Stimulated activated CD4-positive, alpha-beta T cell treated with anti-CD3 and anti-CD28 coated beads, Interleukin-15, amount 100 ng/mL, for 48 hours (primary cell): ENCODE results near the gene CORO2B.
"Not testable (repeated sequence)": the region's sequence is repeated elsewhere in the genome, so short reads cannot be mapped to it uniquely, and the experiment has no call there.

Experiments used
- DNase-seq, 2 donors: peaks; one replicate each; pipeline ENCODE4 v3.0.0-alpha.2; 2020; ENCODE audit warnings: low read depth in 2 of 2

The CORO2B gene

DNA sequence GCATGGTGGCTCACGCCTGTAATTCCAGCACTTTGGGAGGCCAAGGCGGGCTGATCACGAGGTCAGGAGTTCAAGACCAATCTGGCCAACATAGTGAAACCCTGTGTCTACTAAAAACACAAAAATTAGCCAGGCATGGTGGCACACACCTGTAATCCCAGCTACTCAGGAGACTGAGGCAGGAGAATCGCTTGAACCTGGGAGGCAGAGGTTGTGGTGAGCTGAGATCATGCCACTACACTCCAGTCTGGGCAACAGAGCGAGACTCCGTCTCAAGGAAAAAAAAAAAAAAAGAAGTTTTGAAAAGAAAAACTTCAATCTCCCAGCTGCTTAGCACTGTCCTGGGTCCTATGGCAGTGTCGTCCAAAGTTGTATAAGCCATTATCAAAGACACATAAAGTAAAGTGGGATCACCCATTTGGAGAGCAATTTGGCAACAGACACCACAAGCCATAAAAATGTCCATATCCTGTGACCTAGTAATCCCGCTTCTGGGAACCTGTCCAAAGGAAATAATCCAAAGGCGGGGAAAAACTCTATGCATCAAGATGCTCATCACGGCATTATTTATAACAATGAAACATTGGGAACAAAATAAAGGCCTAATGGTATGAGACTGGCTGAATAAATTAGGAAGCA, 26.2 kb downstream of the CORO2B start:
- DNase-seq: not testable (repeated sequence)

DNA sequence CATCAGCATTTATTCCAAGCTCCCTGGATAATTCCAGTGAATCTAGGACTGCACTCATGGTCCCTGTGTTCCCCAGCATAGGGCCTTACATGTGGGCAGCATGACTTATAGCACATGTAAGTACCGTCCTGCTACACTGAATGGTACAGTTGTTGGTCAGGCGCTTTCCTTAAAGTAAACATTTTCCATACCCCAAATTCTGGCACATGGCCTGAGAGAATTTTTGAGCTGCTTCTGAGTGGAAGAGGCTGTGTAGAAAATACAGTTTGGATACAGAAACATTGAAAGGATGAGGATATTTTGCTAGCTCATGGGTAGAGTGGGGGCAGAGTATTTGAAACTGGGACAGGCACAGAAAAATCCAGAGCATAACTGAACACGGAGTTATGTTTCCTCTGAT, 27.6 kb downstream of the CORO2B start:
- no peak for DNase-seq

DNA sequence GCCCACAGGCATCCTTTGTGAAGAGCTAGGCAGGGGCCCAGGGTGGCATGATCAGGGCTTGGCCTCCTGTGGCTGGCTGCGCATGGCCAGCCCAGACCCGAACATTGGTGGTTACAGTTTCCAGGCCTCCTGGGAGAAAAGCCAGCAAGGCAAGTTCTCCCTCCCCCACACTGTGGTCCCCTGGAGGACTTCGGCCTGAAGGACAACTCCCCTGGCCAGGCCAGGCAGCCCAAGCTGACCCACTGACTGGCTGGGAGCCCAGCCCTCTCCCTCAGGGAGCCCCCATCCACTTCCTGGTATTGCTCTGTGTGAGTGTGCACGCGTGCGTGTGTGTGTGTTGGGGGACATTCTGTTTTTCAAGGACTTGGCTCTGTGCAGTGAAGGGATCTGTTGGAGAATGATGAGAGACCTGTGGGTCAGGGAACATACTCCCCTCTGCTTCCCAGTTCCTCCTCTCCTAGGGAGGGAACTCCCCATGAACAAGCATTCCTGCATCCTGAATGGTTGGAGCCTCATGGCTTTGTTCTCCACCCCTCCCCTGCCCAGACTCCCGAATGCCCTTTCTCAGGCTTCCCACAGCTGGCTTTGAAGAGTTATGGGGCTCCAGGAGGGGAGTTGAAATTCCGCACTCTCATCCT, 29.5 kb downstream of the CORO2B start:
- no peak for DNase-seq

DNA sequence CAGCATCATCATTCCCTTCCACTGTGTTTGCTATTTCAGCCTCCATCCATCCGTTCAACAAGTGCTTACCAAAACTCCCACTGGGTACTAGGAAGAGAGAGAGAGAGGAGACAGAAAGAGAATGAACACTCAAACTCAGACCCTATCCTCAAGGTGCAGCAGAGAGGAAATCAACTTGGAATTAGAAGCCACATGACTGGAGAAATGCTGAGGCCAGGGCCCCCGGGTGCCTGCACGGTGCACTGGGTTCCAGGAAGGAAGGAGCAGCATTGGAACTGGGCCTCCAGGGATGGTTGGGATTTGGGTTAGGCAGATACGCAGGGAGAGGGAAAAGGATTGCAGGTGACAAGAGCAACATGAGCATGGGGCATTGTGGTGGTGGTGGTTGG, 30.0 kb downstream of the CORO2B start:
- no peak for DNase-seq

DNA sequence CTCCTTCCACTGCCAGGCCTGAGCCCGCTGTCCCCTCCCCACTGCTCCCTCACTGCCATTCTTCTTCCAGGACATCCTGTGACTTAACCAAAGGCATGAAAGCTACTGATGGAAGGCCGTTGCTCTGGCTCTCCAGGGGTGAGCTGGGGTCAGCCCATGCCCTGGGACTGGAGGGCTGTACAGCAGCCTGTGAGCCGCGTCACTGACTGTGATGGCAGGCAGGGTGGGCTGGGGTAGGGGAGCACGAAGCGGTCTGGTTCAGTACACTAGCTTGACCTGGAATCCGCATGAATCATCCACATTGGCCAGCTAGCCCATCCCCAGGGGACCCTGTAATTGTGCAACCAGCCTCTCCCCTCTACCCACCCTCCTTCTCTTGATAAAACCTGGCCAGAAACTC, 30.8 kb downstream of the CORO2B start:
- DNase-seq: no peak

DNA sequence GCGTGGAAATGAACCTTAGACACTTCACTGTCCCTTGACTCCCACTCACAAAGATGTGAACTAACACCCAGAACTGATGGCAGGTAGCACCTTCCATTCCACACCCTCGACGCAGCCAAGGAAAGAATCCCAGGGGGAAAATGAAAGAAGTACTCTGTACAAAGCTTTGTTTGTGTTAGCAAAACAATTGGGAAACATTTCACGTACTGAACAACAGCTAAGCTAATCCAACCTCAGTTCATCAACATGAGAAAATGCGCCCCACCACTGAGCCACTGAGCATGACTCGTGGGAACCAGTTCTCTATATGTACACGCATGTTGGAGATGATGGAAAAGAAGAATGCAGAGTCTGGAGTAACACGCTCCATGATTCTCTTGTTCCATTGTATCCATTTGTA, 32.0 kb downstream of the CORO2B start:
- DNase-seq: no peak

DNA sequence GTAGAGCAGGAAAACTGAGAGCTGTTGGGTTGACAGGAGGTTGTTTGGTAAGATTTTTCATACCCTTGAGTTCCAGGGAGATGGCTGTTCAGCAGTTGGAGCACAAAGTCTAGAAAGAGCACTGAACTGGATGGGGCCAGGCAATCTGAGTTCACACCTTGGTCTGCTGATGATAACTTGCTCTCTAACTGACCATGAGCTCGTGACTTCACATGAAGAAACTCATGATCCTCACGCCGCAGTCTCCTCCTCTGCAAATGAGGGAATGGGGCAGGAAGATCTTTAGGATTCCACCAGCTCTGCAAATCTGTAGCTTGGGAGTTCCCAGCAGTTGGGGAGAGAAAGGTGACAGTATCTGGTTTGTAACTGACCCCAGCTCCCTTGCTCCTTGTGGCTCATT, 33.7 kb downstream of the CORO2B start:
- DNase-seq: no peak

DNA sequence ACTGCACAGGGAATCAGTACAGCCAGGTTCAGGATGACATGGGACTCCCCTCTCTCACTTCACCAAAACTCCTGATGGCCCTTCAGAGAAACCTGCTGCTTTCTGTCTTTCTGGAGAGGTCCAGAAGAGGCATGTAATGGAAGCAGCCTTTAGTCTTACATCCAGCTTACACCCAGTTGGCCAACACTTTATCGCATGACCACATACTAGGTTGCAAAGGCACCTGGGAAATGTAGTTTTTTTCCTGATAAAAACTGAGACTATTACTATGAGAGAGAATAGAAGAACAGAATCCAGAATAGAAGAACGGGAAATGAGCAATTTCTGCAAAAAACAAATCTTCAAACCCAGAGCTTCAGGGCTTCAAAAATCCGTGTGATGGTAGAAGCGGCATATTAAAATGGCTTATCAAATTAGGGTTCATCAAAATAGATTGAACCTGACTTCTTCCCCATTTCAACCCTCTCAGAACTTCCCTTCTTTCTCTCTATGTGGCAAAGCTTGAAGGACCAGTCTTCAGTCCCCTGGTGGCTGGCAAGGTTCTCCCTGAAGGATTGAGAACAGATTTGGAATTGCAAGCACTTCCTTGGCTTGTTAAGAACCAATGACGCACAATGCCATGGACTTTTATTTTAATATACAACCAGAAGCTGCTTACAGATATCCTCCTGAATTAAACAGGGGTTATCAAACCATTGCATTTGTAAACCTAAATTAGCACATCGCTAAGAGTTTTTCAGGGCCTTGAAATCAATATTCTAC, 34.4 kb downstream of the CORO2B start:
- DNase-seq: no peak

DNA sequence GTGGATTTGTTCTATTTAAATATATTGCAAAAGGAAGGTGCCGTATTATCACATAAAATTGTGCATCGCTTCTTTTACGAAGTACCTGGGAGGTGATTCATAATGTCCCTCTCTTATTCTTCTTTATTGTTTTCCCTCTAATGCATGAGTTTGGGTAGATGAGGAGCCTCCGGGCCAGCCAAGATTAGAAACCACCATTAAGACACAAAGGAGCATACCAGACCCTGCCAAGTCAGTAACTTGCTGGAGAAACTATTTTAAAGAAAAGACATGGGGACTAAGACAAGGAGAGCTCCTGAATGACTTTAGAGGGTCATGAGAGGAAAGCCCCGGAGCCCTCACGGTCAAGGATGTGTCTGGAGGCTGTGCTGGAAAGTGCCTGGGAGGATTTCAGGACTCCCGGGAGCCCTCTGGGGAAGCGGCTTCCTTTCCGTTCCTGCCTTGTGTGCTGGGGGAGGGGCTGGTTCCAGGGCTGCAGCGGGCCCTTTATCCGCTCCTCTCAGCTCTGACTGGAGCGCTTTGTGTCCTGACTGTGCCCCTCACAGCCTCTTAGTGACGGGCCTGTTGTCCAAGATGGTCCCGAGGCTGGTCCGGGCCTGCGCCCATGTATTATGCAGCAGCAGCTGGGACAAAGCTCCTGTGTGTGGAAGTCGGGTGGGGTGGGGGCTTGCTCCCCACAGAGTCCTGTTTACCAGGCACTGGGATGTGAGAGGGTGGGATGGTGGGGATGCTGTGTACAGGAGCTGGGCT, 35.7 kb downstream of the CORO2B start:
- DNase-seq: no peak

DNA sequence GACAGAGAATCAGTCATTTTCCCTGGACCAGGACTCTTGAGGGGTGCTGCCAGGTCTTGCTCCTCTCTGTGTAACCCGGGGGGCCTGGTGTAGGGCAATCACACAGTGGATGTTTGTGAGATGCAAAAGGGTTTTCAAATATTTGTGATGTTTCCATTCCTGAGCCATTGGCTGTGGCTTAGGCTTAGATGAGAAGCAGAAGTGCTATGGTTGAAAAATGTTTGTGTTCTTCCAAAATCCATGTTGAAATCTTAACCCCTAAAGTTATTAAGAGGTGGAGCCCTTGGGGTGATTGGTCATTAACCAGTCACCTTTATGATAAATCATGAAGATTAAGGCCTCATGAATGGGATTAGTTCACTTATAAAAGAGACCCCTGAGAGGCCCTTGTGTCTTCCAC, 36.5 kb downstream of the CORO2B start:
- no peak for DNase-seq

DNA sequence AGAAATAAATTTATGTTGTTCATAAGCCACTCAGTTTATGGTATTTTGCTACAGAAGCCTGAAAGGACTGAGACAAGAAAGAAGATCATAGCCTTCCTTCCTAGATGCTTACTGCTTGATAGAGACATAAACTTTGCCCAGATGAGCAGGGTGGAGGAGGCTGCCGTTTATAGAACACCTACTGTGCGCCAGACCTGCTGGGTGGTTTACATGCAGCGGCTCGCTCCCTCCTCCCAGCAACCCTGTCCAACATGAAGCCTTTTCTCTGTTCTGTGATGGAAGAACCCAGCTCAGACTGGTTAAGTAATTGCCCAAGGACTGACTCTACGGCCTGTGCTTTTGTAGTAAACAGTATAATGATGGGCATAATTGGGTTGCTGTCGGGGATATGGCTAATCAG, 37.0 kb downstream of the CORO2B start:
- DNase-seq: no peak

DNA sequence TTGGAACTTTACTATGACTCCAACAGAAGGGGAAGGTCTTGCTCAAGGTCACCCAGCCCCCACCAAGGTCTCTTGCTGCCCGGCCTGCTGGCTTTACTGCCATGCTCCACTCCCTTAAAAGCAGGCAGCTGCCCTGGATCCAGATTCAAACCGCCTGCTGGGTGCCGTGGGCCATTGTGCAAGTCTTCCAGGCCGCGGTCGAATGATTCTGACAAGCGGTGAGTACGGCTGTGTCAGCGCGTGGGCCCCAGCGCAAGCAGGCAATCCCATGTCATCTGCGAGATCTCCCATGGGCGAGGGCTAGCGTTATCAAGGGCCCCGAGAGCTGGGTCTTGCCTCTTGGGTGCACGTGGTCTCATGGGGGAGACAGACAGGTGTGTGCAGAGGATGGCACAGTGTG, 37.6 kb downstream of the CORO2B start:
- DNase-seq: no peak

DNA sequence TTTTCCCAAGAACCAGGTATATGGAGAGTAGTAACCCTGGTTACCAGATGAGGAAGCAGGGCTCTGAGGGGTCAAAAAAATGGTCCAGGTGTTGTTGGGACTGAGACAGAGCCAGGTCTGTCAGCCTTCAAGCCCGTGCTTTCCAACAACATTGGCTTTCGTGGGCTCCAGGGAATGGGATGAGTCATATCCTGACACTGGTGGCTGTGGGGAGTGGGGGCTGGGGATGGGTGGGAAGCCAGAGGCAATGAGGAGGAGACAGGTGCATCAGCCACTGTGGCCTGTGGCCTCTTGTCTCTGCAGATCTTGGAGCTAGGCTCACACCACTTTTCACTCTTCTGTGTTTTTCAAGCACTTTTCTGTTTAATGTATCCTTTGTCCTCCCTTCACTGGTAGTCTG, 38.2 kb downstream of the CORO2B start:
- no peak for DNase-seq

DNA sequence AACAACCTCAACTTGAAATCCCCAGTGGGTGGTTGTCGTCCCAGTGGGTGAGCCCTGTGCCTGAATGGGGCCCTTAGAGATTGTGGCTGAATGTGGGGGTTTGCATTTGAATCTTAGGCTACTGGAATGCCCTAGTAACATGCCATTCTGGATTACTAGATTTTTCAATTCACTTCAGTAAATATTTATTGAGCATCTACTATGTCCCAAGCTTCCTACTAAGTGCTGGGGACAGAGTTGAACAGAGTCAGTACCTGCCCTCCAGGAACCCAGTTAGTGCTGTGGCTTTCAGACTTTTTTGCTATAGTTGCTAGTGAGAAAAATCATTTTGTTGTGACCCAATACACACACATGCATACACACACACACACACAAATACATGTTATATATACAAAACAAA, 39.0 kb downstream of the CORO2B start:
- no peak for DNase-seq

DNA sequence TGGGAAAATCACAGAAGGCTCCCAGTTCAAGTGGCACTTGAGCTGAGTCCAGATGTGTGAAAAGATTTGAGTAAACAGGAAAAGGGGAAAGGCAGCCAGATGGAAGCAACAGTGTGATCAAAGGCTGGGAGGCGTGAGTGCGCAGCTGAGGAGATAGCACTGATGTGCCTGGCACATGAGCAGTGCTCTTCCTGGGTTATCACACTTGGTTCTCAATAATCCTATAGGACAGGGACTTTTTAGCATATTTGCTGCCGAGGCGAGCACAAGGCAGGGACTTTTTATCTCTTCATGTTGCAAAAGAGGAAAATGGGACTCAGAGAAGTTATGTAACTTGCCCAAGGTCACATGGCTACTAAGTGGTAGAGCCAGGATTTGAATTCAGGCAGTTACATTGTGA, 39.6 kb downstream of the CORO2B start:
- DNase-seq: no peak

DNA sequence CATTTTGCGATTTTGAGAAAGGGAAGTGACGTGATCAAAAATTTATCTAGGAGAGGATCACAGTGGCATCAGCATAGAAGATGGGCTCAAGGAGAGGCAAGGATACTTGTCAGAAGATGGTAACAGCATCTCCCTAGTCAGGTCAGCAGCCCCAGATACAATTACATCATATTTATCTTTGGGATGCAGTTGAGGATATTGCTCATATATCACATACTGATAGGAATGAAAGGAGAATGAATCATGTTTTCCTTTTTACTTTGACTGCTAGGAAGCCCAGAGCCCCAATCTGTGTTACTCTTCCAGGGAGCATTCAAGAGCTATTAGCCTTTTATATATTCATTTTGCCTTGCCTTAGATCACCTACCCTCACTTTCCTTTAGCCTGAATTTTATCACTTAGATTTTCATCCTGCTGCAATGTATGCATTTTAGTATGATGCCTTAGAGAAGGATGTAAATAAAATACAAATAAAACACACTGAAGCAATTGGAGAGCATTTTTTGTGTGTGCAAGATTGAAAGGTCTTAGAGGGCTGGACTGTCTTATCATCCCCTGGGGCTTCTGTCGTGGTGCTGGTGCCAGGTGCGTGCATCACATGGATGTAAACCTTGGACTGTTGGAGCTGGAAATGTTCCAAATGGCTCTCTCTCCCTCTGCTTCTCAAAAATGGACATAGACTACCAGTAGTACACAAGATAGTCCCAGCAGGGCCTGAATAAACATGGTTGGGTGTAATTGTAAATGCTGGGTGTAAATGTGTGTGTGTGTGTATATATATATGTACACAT, 40.3 kb downstream of the CORO2B start:
- DNase-seq: no peak

DNA sequence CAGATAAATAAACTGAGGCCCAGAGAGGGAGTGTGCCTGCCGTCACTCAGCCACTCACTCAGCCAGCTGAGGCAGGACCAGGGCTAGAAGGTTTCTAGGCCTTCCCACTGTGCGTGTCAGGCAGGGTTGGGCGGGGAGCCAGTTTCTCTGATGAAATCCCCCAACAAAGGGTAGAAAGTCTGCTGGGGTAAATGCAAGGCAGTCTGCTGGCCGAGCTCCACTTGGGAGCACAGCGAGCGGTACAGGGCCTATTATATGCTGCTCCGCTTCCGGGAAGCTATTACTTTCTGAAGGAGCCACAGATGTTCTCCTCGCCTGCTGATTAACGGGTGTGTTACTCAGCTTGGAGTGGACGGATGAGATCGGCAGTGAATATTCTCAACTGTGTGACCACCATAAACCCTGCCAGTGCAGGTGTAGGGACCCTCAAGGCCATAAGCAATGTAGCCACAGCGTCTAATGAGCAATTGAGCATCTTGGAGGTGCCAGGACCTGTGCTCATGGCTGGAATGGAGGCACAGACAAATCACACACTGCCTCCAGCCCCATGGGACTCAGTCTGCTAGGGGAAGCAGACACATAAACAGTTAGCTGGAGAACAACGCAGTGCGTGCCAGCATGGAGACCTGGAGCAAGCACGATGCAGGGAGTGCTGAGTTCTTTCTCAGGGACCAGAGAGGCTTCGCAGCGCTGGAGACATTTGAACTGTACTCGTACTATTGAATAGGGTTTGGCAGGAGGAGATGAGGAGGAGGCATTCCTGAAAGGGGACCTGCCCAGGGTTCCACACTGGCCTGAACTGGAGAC, 42.1 kb downstream of the CORO2B start:
- no peak for DNase-seq

DNA sequence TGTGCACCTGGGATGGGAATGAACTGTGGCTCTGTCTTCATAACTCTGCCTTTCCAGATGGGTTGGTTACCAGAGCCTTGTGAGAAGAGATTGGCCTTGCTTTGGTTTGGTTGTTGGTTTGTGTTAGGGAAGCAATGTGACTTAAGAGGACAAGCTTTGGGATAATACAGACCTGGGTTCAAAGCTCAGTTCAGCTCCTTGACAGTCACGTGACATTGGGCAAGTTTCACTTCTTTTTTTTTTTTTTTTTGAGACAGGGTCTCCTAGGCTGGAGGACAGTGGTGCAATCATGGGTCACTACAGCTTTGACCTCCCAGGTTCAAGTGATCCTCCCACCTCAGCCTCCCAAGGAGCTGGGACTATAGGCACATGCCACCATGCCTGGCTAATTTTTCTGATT, 42.7 kb downstream of the CORO2B start:
- no peak for DNase-seq

DNA sequence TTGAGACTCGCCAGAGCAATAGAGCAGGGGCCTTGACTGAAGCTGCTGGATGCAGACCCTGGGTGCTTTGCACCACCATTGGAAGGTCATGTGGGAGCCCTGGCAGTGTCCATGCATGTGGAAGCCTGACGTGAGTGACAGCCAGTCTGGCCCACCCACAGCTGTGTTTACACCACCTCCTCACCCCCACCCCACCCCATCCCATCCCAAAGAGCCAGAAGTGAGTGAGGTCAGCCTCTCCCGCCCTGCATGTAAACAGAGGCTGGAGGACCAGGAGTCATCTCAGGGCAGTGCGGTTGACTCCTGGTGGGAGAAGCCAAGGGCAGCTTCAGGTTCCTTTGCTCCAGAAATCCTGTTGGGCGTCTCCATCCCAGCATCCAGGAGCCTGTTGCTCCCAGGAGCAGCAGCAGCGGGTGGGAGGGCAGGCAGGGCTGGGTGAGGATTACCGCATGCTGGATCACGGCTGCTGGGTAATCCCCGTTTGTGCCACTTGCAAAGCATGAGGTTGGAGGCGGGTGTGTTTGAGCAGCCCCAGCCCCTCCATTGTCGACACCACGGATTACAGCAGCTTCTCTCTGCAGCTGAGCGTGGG, 44.6 kb downstream of the CORO2B start:
- DNase-seq: no peak

DNA sequence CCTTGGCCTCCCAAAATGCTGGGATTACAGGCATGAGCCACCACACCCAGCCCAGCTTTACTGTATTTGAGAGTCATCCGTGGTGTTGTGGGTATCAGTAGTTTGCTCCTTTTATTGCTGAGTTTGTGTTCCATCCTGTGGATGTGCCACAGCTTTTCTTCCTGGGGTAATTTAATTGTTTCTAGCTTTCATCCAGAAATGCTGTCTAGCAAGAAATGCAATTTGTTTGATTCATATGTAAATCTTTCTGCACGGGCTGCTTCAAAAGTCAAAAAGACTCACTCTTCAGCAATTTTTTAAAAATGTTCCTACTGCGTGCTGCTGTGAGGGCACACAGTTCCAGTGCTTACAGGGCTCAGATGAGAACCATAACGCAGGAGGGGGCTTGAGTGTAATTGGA, 47.1 kb downstream of the CORO2B start:
- no peak for DNase-seq

DNA sequence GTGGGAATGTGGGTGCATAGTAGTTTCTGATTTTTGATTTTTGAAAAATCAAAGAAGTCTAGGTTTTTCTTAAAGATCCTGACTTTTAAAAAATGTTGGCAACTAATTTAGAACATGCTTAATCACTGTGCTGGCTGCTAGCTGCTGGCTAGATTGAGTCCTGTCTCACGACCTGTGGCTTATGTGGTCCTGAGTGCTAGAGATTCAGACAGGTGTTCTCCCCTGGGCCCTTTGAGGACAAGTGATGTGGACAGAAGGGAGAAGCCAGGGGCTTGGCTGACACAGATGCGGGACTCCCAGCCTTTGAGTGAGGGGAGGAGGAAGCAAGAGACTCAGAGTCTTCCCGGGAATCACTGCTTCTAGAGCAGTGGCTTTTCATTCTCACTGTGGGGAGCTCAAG, 47.5 kb downstream of the CORO2B start:
- no peak for DNase-seq
